ENCODE data around the gene ZNF778. TPM values are rescaled to one million over a fixed set of nuclear protein-coding genes. Genes with fewer than 3 reads are reported as not detected.
A peak's percentile ranks its signal among the peaks of the same experiment; 100 is the strongest.

The ZNF778 gene
- total RNA-seq, 1 experiment from 2014 or later: 19.5 TPM

DNA sequence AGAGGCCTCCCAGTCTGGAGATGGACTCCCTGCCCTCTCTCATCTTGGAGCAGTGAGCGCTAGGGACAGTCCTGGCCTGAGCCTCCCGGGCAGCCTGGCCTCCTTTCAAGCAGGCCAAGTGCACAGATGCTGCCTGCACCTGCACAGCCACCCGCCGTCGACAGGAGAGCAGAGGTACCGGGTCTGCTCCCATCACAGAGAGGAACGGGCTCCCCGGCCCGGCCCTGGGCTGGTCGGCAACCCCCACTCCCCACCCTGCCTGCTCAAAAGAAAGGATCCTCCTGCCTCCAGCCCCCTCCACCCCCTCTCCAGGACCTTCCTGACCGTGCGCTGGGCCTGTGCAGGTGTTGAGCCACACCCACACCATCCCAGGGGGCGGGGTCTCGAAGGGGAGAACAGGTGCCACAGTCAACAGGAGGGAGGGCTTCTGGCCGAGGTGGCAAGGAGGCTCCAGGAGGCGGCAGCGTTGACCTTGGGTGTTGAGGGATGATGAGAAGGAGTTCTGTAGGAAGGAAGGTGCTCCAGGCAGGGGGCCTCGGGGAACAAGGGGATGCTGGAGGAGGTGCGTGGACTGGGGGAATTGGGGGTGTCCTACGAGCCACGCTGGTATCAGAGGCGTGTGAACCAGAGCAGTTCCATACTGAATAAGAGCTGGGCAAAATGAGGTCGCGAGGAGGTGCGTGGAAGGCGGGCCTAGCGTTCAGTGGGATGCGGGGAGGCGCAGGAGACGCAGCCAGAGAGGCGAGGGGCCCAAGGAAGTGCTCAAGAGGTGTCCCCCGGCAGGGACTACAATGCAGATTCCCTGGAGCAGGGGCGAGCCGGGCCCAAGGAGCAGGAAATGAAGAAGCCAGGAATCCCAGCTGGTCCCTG is 46.9 kb upstream of the ZNF778 start:
- H3K27ac ChIP-seq (ENCODE audit: low read depth, low read length): peak overlapping the region; percentile 41; the same call in 1 of the 2 replicates
- CTCF ChIA-PET: interaction anchor here (0.8 to 1.6 kb wide), 11 partner anchors 17 to 433 kb away, joined by 3 to 11 read pairs (median 4); partner anchors contain the start of genes PIEZO1 and SLC22A31
- ATAC-seq: peak; percentile 53
- RAD21 ChIA-PET (ENCODE audit: low non-redundant PET in 1 of 2, low total read pairs in 2 of 2, uncharacterized antibody in 2 of 2, unreplicated experiment in 2 of 2): interaction anchor here (0.7 to 1.0 kb wide), 5 partner anchors 22 to 358 kb away, joined by 3 to 5 read pairs (median 5); no protein-coding TSS in a partner anchor
- H2AFZ ChIP-seq (ENCODE audit: low read depth, low read length, poor library complexity, severe bottlenecking): peak overlapping the region; percentile 73
- peak overlapping the region; percentile 77 for H3K4me2 ChIP-seq (ENCODE audit: low read length)
- peaks cover 24 to 40% of the 10 kb centered on the region in 2 experiments for H3K4me1 ChIP-seq (ENCODE audit: control insufficient read depth in 1 of 2, insufficient read depth in 2 of 2, low read length in 2 of 2)
- H3K9me2 ChIP-seq (ENCODE audit: insufficient read depth): no peaks in the 10 kb centered on the region
- peak overlapping the region; percentile 39 for H3K9ac ChIP-seq (ENCODE audit: low read length)
- no peaks in the 10 kb centered on the region for H3K36me3 ChIP-seq (ENCODE audit: control insufficient read depth in 1 of 2, insufficient read depth in 2 of 2, low read length in 2 of 2)
- DNase-seq (ENCODE audit: low read depth, low spot score): peak; percentile 57
- intact Hi-C loops (cut with micrococcal nuclease): loop anchor here (1.0 to 2.0 kb wide), 4 partner anchors 22 to 358 kb away; partner anchors contain the start of genes SLC22A31 and ZNF778
- BruUV-seq (replicated peaks): no TSS peak
- H3K79me2 ChIP-seq (ENCODE audit: insufficient read depth, low read length): no peaks in the 10 kb centered on the region
- H3K4me3 ChIP-seq (replicated peaks in 1 of 2; ENCODE audit: low read depth in 1 of 2, low read length in 2 of 2): peak overlapping the region; percentile 30 to 38
- TF ChIP-seq, protein P1, sequence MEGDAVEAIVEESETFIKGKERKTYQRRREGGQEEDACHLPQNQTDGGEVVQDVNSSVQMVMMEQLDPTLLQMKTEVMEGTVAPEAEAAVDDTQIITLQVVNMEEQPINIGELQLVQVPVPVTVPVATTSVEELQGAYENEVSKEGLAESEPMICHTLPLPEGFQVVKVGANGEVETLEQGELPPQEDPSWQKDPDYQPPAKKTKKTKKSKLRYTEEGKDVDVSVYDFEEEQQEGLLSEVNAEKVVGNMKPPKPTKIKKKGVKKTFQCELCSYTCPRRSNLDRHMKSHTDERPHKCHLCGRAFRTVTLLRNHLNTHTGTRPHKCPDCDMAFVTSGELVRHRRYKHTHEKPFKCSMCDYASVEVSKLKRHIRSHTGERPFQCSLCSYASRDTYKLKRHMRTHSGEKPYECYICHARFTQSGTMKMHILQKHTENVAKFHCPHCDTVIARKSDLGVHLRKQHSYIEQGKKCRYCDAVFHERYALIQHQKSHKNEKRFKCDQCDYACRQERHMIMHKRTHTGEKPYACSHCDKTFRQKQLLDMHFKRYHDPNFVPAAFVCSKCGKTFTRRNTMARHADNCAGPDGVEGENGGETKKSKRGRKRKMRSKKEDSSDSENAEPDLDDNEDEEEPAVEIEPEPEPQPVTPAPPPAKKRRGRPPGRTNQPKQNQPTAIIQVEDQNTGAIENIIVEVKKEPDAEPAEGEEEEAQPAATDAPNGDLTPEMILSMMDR (IDR thresholded peaks at IDR 0.05 in 2 of 3, conservative IDR thresholded peaks at IDR 0.05 in 1 of 3; ENCODE audit: borderline replicate concordance in 1 of 3, insufficient read depth in 1 of 3, low read depth in 2 of 3, low read length in 2 of 3): peak in 2 of 3 experiments; percentile 39 to 42; a peak in 4 of 6 replicates
- no peak for TF ChIP-seq POLR2A (IDR thresholded peaks at IDR 0.05; ENCODE audit: borderline replicate concordance, extremely low read depth, insufficient read depth, insufficient read length)
- peak; percentile 46 for TF ChIP-seq POLR2AphosphoS5 (IDR thresholded peaks at IDR 0.05; ENCODE audit: low read depth, low read length)
- TF ChIP-seq YY1 (IDR thresholded peaks at IDR 0.05; ENCODE audit: extremely low read depth, insufficient replicate concordance, low read depth, low read length): no peak
- H3K27me3 ChIP-seq (ENCODE audit: insufficient read depth, low read length): no peaks in the 10 kb centered on the region
- H3K9me3 ChIP-seq (ENCODE audit: control insufficient read depth in 1 of 2, insufficient read depth in 1 of 2, low read depth in 1 of 2, low read length in 2 of 2): no peaks in the 10 kb centered on the region
- H4K20me1 ChIP-seq (ENCODE audit: insufficient read depth): no peaks in the 10 kb centered on the region
- POLR2A ChIA-PET: interaction anchor here (0.7 to 1.4 kb wide), 8 partner anchors 15 to 359 kb away, joined by 3 to 12 read pairs (median 4); partner anchors contain the start of genes APRT and ZNF778
